ENCODE data around the gene CDC25B. TPM values are rescaled to one million over a fixed set of nuclear protein-coding genes. Genes with fewer than 3 reads are reported as not detected.

Gene CDC25B
- total and polyA plus RNA-seq, 2 of the 13 experiments (the other 11 are each of a cell fraction or from before 2014, with no cell fraction given), result 14.5 to 19.4 TPM

DNA sequence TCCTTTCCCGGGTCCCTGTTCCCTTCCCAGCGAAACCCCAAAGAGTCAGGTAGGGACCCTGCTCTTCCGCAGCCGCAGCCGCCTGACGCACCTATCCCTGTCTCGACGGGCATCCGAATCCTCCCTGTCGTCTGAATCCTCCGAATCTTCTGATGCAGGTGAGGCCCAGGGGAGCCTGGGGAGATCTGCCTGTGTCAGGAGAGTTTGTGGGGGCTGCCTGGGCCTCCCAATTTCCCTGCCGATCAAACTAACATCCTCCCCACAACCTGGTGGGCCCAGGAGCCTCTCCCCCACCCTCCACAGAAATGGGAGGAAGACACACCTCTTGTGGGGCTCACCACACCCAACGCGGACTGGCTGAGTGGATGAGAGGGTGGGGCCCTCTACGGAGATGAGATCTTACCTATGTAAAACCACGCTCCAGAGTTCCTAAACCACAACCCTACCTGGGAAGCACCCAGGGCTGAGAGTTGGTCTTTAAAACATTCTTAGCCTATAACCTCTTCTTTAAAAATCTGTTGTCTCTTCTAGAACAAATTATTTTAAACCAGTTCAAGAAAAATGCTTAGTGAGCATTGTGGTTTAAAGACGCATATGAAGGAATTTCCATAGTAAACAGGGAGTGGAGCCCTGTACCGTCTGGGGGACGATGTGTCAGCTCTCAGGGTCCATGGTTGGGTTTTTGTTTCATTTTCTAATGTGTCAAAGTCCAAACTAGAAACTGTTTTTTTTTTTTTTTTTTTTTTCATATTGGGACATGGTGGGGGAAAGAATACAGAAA is 1.7 kb downstream of the CDC25B start (continued):
- no peak for TF ChIP-seq ZNF550 (CRISPR knock-in tag; IDR thresholded peaks at IDR 0.05; ENCODE audit: borderline replicate concordance)
- no peak for TF ChIP-seq GTF3A (CRISPR knock-in tag; conservative IDR thresholded peaks at IDR 0.05)
- TF ChIP-seq, protein P1, sequence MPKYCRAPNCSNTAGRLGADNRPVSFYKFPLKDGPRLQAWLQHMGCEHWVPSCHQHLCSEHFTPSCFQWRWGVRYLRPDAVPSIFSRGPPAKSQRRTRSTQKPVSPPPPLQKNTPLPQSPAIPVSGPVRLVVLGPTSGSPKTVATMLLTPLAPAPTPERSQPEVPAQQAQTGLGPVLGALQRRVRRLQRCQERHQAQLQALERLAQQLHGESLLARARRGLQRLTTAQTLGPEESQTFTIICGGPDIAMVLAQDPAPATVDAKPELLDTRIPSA (CRISPR knock-in tag; IDR thresholded peaks at IDR 0.05; ENCODE audit: borderline replicate concordance), result no peak
- TF ChIP-seq SATB2 (CRISPR knock-in tag; IDR thresholded peaks at IDR 0.05), result no peak
- TF ChIP-seq BHLHE40 (IDR thresholded peaks at IDR 0.05; ENCODE audit: low read length), result no peak
- TF ChIP-seq HMG20B (CRISPR knock-in tag; conservative IDR thresholded peaks at IDR 0.05), result no peak
- TF ChIP-seq SPEN (CRISPR knock-in tag; IDR thresholded peaks at IDR 0.05; ENCODE audit: low read depth), result no peak
- no peak for TF ChIP-seq POLR2AphosphoS2 (IDR thresholded peaks at IDR 0.05; ENCODE audit: low read depth, low read length)
- no peak for TF ChIP-seq TEAD2 (CRISPR knock-in tag; IDR thresholded peaks at IDR 0.05)
- TF ChIP-seq ZNF879 (CRISPR knock-in tag; IDR thresholded peaks at IDR 0.05), result no peak
- TF ChIP-seq ZNF101 (CRISPR knock-in tag; IDR thresholded peaks at IDR 0.05; ENCODE audit: borderline replicate concordance, low read depth), result no peak
- TF ChIP-seq, protein P2, sequence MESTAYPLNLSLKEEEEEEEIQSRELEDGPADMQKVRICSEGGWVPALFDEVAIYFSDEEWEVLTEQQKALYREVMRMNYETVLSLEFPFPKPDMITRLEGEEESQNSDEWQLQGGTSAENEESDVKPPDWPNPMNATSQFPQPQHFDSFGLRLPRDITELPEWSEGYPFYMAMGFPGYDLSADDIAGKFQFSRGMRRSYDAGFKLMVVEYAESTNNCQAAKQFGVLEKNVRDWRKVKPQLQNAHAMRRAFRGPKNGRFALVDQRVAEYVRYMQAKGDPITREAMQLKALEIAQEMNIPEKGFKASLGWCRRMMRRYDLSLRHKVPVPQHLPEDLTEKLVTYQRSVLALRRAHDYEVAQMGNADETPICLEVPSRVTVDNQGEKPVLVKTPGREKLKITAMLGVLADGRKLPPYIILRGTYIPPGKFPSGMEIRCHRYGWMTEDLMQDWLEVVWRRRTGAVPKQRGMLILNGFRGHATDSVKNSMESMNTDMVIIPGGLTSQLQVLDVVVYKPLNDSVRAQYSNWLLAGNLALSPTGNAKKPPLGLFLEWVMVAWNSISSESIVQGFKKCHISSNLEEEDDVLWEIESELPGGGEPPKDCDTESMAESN (CRISPR knock-in tag; conservative IDR thresholded peaks at IDR 0.05), result 0 out of 2 replicates have a peak, but pooled peaks have one; percentile 21
- no peak for TF ChIP-seq POLR2G (IDR thresholded peaks at IDR 0.05; ENCODE audit: low read depth, low read length)
- TF ChIP-seq, protein P3, sequence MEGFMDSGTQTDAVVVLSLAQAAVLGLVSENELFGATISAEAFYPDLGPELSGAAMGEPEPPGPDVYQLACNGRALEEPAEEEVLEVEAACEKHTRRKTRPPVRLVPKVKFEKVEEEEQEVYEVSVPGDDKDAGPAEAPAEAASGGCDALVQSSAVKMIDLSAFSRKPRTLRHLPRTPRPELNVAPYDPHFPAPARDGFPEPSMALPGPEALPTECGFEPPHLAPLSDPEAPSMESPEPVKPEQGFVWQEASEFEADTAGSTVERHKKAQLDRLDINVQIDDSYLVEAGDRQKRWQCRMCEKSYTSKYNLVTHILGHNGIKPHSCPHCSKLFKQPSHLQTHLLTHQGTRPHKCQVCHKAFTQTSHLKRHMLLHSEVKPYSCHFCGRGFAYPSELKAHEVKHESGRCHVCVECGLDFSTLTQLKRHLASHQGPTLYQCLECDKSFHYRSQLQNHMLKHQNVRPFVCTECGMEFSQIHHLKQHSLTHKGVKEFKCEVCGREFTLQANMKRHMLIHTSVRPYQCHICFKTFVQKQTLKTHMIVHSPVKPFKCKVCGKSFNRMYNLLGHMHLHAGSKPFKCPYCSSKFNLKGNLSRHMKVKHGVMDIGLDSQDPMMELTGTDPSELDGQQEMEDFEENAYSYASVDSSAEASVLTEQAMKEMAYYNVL (CRISPR knock-in tag; IDR thresholded peaks at IDR 0.05; ENCODE audit: borderline replicate concordance), result peak; percentile 9; the same call in 1 of the 2 replicates
- TF ChIP-seq, protein P4, sequence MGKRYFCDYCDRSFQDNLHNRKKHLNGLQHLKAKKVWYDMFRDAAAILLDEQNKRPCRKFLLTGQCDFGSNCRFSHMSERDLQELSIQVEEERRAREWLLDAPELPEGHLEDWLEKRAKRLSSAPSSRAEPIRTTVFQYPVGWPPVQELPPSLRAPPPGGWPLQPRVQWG (CRISPR knock-in tag; IDR thresholded peaks at IDR 0.05; ENCODE audit: borderline replicate concordance, low read depth), result no peak
- TF ChIP-seq, protein P5, sequence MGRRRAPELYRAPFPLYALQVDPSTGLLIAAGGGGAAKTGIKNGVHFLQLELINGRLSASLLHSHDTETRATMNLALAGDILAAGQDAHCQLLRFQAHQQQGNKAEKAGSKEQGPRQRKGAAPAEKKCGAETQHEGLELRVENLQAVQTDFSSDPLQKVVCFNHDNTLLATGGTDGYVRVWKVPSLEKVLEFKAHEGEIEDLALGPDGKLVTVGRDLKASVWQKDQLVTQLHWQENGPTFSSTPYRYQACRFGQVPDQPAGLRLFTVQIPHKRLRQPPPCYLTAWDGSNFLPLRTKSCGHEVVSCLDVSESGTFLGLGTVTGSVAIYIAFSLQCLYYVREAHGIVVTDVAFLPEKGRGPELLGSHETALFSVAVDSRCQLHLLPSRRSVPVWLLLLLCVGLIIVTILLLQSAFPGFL (CRISPR knock-in tag; IDR thresholded peaks at IDR 0.05), result no peak
- TF ChIP-seq MEIS2 (CRISPR knock-in tag; IDR thresholded peaks at IDR 0.05), result peak; percentile 49; the same call in 1 of the 2 replicates
- no peak for TF ChIP-seq KDM6A (CRISPR knock-in tag; IDR thresholded peaks at IDR 0.05; ENCODE audit: low read depth)
- TF ChIP-seq ZNF749 (CRISPR knock-in tag; IDR thresholded peaks at IDR 0.05; ENCODE audit: borderline replicate concordance), result no peak
- TF ChIP-seq ZNF205 (CRISPR knock-in tag; IDR thresholded peaks at IDR 0.05), result no peak
- TF ChIP-seq, protein P6, sequence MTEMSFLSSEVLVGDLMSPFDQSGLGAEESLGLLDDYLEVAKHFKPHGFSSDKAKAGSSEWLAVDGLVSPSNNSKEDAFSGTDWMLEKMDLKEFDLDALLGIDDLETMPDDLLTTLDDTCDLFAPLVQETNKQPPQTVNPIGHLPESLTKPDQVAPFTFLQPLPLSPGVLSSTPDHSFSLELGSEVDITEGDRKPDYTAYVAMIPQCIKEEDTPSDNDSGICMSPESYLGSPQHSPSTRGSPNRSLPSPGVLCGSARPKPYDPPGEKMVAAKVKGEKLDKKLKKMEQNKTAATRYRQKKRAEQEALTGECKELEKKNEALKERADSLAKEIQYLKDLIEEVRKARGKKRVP (CRISPR knock-in tag; IDR thresholded peaks at IDR 0.05), result no peak
- no peak for TF ChIP-seq ZNF224 (CRISPR knock-in tag; IDR thresholded peaks at IDR 0.05)
- TF ChIP-seq ATF1 (CRISPR knock-in tag; IDR thresholded peaks at IDR 0.05), result no peak
- no peak for TF ChIP-seq CCDC6 (CRISPR knock-in tag; IDR thresholded peaks at IDR 0.05)

Data from HepG2 (cell line).